Body of pancreas (tissue), 4 donors: Measurements from ENCODE around the gene ULK1. TPM values are rescaled to one million over a fixed set of nuclear protein-coding genes. Genes with fewer than 3 reads are reported as not detected.
A peak's percentile ranks its signal among the peaks of the same experiment; 100 is the strongest.

Experiments
- ATAC-seq: fragments of 150-250 bp; one replicate; pipeline ENCODE4 v1.9.1; 2016
- DNase-seq, 4 donors: peaks; one replicate each; pipeline ENCODE4 v3.0.0-alpha.2; 2019
- H3K27ac ChIP-seq, 4 donors: fragments of 200-600 bp; sonication (generic); 1 replicate in 3 of 4; 2 replicates in 1 of 4; pipeline versions ENCODE4 v1.5.1 to v1.6.1; 2016 to 2019; ENCODE audit warnings: mild to moderate bottlenecking in 1 of 4, mixed read lengths in 1 of 4, moderate library complexity in 1 of 4
- H3K27me3 ChIP-seq, 2 donors: fragments of 200-600 bp; sonication (generic); one replicate each; pipeline ENCODE4 v1.6.0; 2016; ENCODE audit warnings: mild to moderate bottlenecking in 1 of 2
- H3K36me3 ChIP-seq, 2 donors: fragments of 200-600 bp; sonication (generic); replicated peaks in 1 of 2; 2 replicates each; pipeline ENCODE4 v1.5.1; 2016; ENCODE audit warnings: low read depth in 2 of 2; ENCODE audit not compliant: insufficient read depth in 1 of 2
- H3K4me1 ChIP-seq: fragments of 200-600 bp; sonication (generic); one replicate; pipeline ENCODE4 v1.6.0; 2016
- H3K4me3 ChIP-seq, 2 donors: fragments of 200-600 bp; sonication (generic); 1 replicate in 1 of 2; 2 replicates in 1 of 2; pipeline ENCODE4 v1.5.1; 2016 to 2019
- H3K9me3 ChIP-seq, 3 donors: fragments of 200-600 bp; sonication (generic); 1 replicate in 2 of 3; 2 replicates in 1 of 3; pipeline ENCODE4 v1.5.1; 2016
- CTCF ChIP-seq, 7 experiments: fragments of 450-650 bp in 4 of 7; fragments of 200-600 bp in 3 of 7; sonication (generic) in 3 of 7; IDR thresholded peaks; one replicate each; pipeline ENCODE4 v1.5.1; 2016 to 2019; ENCODE audit warnings: antibody characterized with exemption in 7 of 7
- POLR2A ChIP-seq, 3 donors: fragments of 450-650 bp; IDR thresholded peaks; one replicate each; pipeline ENCODE4 v1.6.1; 2016; ENCODE audit warnings: antibody characterized with exemption in 3 of 3, mild to moderate bottlenecking in 2 of 3
- WGBS, 2 donors: methylation state at CpG; one replicate each; pipeline ENCODE4 v1.1.5; 2017; 5-methylcytosine and 5-hydroxymethylcytosine counted together
- intact Hi-C: fragments of 100-400 bp; cut with DNase I; formaldehyde crosslinking; loops from one replicate; pipeline ENCODE4 v1.15.1; 2023
- total RNA-seq, 2 donors: library from RNA; depleted of rRNA; stranded (reverse); fragments of >200 nt; gene quantifications; one replicate each; pipeline ENCODE4 v1.1.0, GENCODE V29; 2016

The ULK1 gene
- total RNA-seq, 2 donors from 2014 or later = 29.1 to 59.3 TPM

GRCh38 chr12:131934535-131934934 is 40.1 kb downstream of the ULK1 start:
- no peak overlapping the region for H3K27ac ChIP-seq
- 88% methylated on average over 11 of the region's 11 CpGs for WGBS, 2 donors
- no peak overlapping the region for H3K4me3 ChIP-seq
- intact Hi-C loops = no loop called here
- TF ChIP-seq CTCF (IDR thresholded peaks at IDR 0.05) (no peak), POLR2A (IDR thresholded peaks at IDR 0.05) (no peak)
- H3K27me3 ChIP-seq = no peaks in the 10 kb centered on the region
- no peaks in the 10 kb centered on the region for H3K9me3 ChIP-seq
- ATAC-seq (no peak), DNase-seq (no peak)
- peaks cover 10% of the 10 kb centered on the region for H3K4me1 ChIP-seq
- peaks cover 9 to 23% of the 10 kb centered on the region in 2 donors for H3K36me3 ChIP-seq

DNA sequence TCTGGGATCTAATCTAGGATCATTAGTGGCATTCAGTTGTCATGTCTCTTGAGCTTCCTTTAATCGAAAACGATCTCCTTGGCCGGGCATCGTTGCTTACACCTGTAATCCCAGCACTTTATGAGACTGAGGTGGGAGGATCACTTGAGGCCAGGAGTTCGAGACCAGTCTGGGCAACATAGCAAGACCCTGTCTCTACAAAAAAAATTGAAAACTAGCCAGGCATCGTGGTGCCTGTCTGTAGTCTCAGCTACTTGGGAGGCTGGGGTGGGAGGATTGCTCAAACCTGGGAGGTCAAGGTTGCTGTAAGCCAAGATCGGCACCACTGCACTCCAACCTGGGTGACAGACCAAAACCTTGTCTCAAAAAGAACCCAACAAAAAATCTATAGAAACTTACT is 43.7 kb downstream of the ULK1 start:
- WGBS, 2 donors = 82 to 87% methylated on average over 7 of the region's 7 CpGs
- TF ChIP-seq CTCF (IDR thresholded peaks at IDR 0.05) (no peak), POLR2A (IDR thresholded peaks at IDR 0.05) (no peak)

GRCh38 chr12:131939007-131939406 is 44.6 kb downstream of the ULK1 start:
- H3K36me3 ChIP-seq = peaks cover 0 to 16% of the 10 kb centered on the region in 2 donors
- H3K4me1 ChIP-seq = no peaks in the 10 kb centered on the region
- no peak for ATAC-seq
- no peak for TF ChIP-seq CTCF (IDR thresholded peaks at IDR 0.05)
- TF ChIP-seq POLR2A (IDR thresholded peaks at IDR 0.05) = no peak
- H3K27me3 ChIP-seq = no peaks in the 10 kb centered on the region
- intact Hi-C loops = no loop called here
- 93 to 94% methylated on average over 16 of the region's 16 CpGs for WGBS, 2 donors
- H3K9me3 ChIP-seq = no peaks in the 10 kb centered on the region
- no peak overlapping the region for H3K27ac ChIP-seq
- no peak overlapping the region for H3K4me3 ChIP-seq
- DNase-seq = no peak

More for the DNA sequence above, 43.7 kb downstream of the ULK1 start:
- Histone ChIP-seq H3K4me3 (no peak overlapping the region), H3K4me1 (no peaks in the 10 kb centered on the region), H3K9me3 (no peaks in the 10 kb centered on the region), H3K27me3 (no peaks in the 10 kb centered on the region), H3K27ac (no peak overlapping the region), H3K36me3 (peaks cover 0 to 22% of the 10 kb centered on the region in 2 donors)
- DNase-seq = no peak
- ATAC-seq = no peak
- intact Hi-C loops = no loop called here

DNA sequence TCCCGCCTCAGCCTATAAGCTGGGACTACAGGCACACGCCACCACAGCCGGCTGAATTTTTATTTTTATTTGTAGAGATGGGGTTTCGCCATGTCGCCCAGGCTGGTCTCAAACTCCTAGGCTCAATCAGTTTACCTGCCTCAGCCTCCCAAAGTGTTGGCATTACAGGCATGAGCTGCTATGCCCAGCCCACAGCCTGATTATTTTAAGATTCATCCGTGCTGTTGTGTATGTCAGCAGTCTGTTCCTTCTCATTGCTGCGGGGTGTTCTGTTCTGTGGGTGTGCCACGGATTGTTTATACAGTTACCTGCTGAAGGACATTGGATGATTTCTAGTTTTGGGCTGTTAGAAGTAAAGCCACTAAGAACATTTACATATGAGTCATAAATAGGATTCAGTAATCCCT is 45.7 kb downstream of the ULK1 start:
- TF ChIP-seq POLR2A (IDR thresholded peaks at IDR 0.05) = no peak
- TF ChIP-seq CTCF (IDR thresholded peaks at IDR 0.05) = no peak
- 78 to 79% methylated on average over 8 of the region's 8 CpGs for WGBS, 2 donors
- Histone ChIP-seq H3K27ac (no peak overlapping the region), H3K9me3 (no peaks in the 10 kb centered on the region), H3K27me3 (no peaks in the 10 kb centered on the region), H3K36me3 (peaks cover 0 to 13% of the 10 kb centered on the region in 2 donors), H3K4me1 (no peaks in the 10 kb centered on the region), H3K4me3 (no peak overlapping the region)
- DNase-seq (peak in 1 of 4 donors; percentile 1), ATAC-seq (no peak)
- intact Hi-C loops = no loop called here
